ENCODE data around the gene C1QL4.

Gene C1QL4

GRCh38 chr12:49296034-49296835, 40.8 kb downstream of the C1QL4 start:
- DNase-seq (ENCODE audit: extremely low read depth, low read depth) = no peak
- TF ChIP-seq CTCF (IDR thresholded peaks at IDR 0.05; ENCODE audit: low read depth, low read length) = peak; percentile 60

GRCh38 chr12:49295082-49295936, 41.7 kb downstream of the C1QL4 start, which contains the start of gene PRPH:
TSS of gene PRPH (plus strand) at chr12:49295147. CDS start at chr12:49295201, 54 bp downstream.
- no peak for DNase-seq (ENCODE audit: extremely low read depth, low read depth)
- no peak for TF ChIP-seq CTCF (IDR thresholded peaks at IDR 0.05; ENCODE audit: low read depth, low read length)

- DNase-seq (ENCODE audit: extremely low read depth, low read depth) = no peak
- no peak for TF ChIP-seq CTCF (IDR thresholded peaks at IDR 0.05; ENCODE audit: low read depth, low read length)
Measured at GRCh38 chr12:49294804-49295081, 42.2 kb downstream of the C1QL4 start.

- DNase-seq (ENCODE audit: extremely low read depth, low read depth) = no peak
Measured at GRCh38 chr12:49294086-49294803, 42.7 kb downstream of the C1QL4 start.

GRCh38 chr12:49293056-49293956, 43.7 kb downstream of the C1QL4 start:
- no peak for DNase-seq (ENCODE audit: extremely low read depth, low read depth)
- TF ChIP-seq CTCF (IDR thresholded peaks at IDR 0.05; ENCODE audit: low read depth, low read length) = no peak

More at GRCh38 chr12:49294086-49294803, 42.7 kb downstream of the C1QL4 start:
- TF ChIP-seq CTCF (IDR thresholded peaks at IDR 0.05; ENCODE audit: low read depth, low read length) = no peak

- no peak for TF ChIP-seq CTCF (IDR thresholded peaks at IDR 0.05; ENCODE audit: low read depth, low read length)
- no peak for DNase-seq (ENCODE audit: extremely low read depth, low read depth)
Measured at GRCh38 chr12:49292729-49293055, 44.3 kb downstream of the C1QL4 start.

Measured in AG09319 (cell line).